Measurements from ENCODE around the gene VMP1.
"Not testable (repeated sequence)": the region's sequence is repeated elsewhere in the genome, so short reads cannot be mapped to it uniquely, and the experiment has no call there.

The VMP1 gene

GRCh38 chr17:59783221-59784047 is 76.0 kb downstream of the VMP1 start:
- no peak for DNase-seq

- no peak for DNase-seq
Measured at GRCh38 chr17:59785091-59785799, 77.8 kb downstream of the VMP1 start.

GRCh38 chr17:59786213-59786535 is 78.7 kb downstream of the VMP1 start:
- no peak for DNase-seq

GRCh38 chr17:59786536-59787319 is 79.3 kb downstream of the VMP1 start:
- peak; percentile 4 for DNase-seq

- not testable (repeated sequence) for DNase-seq
Measured at GRCh38 chr17:59789849-59790248, 82.4 kb downstream of the VMP1 start.

- DNase-seq: not testable (repeated sequence)
Measured at GRCh38 chr17:59790418-59790817, 83.0 kb downstream of the VMP1 start.

- no peak for DNase-seq
Measured at GRCh38 chr17:59790910-59791309, 83.5 kb downstream of the VMP1 start.

GRCh38 chr17:59791603-59792457 is 84.4 kb downstream of the VMP1 start:
- no peak for DNase-seq

- DNase-seq: not testable (repeated sequence)
Measured at GRCh38 chr17:59792458-59792823, 85.0 kb downstream of the VMP1 start.

GRCh38 chr17:59793205-59793604 is 85.8 kb downstream of the VMP1 start:
- DNase-seq: no peak

GRCh38 chr17:59796138-59796537 is 88.7 kb downstream of the VMP1 start:
- DNase-seq: no peak

- DNase-seq: no peak
Measured at GRCh38 chr17:59796785-59797205, 89.3 kb downstream of the VMP1 start.

GRCh38 chr17:59798111-59798510 is 90.7 kb downstream of the VMP1 start:
- DNase-seq: no peak

GRCh38 chr17:59800530-59800942 is 93.1 kb downstream of the VMP1 start:
- no peak for DNase-seq

GRCh38 chr17:59802160-59802559 is 94.7 kb downstream of the VMP1 start:
- no peak for DNase-seq

- peak; percentile 20 for DNase-seq
Measured at GRCh38 chr17:59804901-59805465, 97.5 kb downstream of the VMP1 start.

- DNase-seq: not testable (repeated sequence)
Measured at GRCh38 chr17:59806322-59806721, 98.9 kb downstream of the VMP1 start.

- DNase-seq: no peak
Measured at GRCh38 chr17:59807892-59808509, 100.5 kb downstream of the VMP1 start.

- no peak for DNase-seq
Measured at GRCh38 chr17:59810894-59811153, 103.4 kb downstream of the VMP1 start.

GRCh38 chr17:59811209-59811608 is 103.8 kb downstream of the VMP1 start:
- no peak for DNase-seq

GRCh38 chr17:59812139-59812538 is 104.7 kb downstream of the VMP1 start:
- DNase-seq: no peak

- DNase-seq: no peak
Measured at GRCh38 chr17:59814276-59814675, 106.8 kb downstream of the VMP1 start.

Data from retina (tissue), 1 donor.